ENCODE results near the gene LACTB. TPM values are rescaled to one million over a fixed set of nuclear protein-coding genes. Genes with fewer than 3 reads are reported as not detected.

Gene LACTB
- total and polyA plus RNA-seq, 2 of the 4 experiments (the other 2 are of a cell fraction) = 12.9 to 32.7 TPM

GRCh38 chr15:63156755-63157117, 35.1 kb downstream of the LACTB start:
- CTCF ChIA-PET = interaction anchor here (0.6 kb wide), 1 partner anchor 21 kb away, joined by 3 read pairs; no protein-coding TSS in a partner anchor

More at GRCh38 chr15:63156755-63157117, 35.1 kb downstream of the LACTB start:
- H3K4me2 ChIP-seq (ENCODE audit: low read depth, low read length) = peak overlapping the region; percentile 100
- H3K9me3 ChIP-seq (ENCODE audit: control insufficient read depth, insufficient read depth, low read length) = no peaks in the 10 kb centered on the region
- H4K20me1 ChIP-seq (ENCODE audit: insufficient read depth, low read length) = no peaks in the 10 kb centered on the region
- in situ Hi-C loops (cut with MboI; ENCODE audit: low sequenced_read_pairs) (loop anchor here (25.0 kb wide), 1 partner anchor 256 kb away; no protein-coding TSS in a partner anchor), intact Hi-C loops (cut with micrococcal nuclease) (loop anchor here (2.0 to 5.0 kb wide), 6 partner anchors 36 to 246 kb away; partner anchors contain the start of gene APH1B), dilution Hi-C loops (cut with HindIII; ENCODE audit: low sequenced_read_pairs, unreplicated experiment) (no loop called here)
- H3K79me1 ChIP-seq (ENCODE audit: low read depth in 1 of 2, low read length in 2 of 2) = peaks cover 12 to 39% of the 10 kb centered on the region in 2 experiments
- H4K5ac ChIP-seq (ENCODE audit: low read depth, low read length) = peak overlapping the region; percentile 99
- POLR2A ChIA-PET (ENCODE audit: unreplicated experiment) = interaction anchor here (0.5 to 1.2 kb wide), 6 partner anchors 9 to 119 kb away, joined by 3 to 4 read pairs (median 4); partner anchors contain the start of gene RAB8B
- H2AK9ac ChIP-seq (replicated peaks; ENCODE audit: low read depth, low read length, poor library complexity) = peak overlapping the region; percentile 100
- H3K36me3 ChIP-seq (ENCODE audit: control insufficient read depth, insufficient read depth, low read length) = peaks cover 16% of the 10 kb centered on the region
- TSS peak; percentile 83 for BruUV-seq (replicated peaks)
- H2BK120ac ChIP-seq (ENCODE audit: low read depth, low read length) = peak overlapping the region; percentile 84
- H3K14ac ChIP-seq (replicated peaks; ENCODE audit: low read depth, low read length) = peak overlapping the region; percentile 98
- 0% methylated on average over 7 of the region's 16 CpGs; no CpG with 5 or more reads in 1 of the 2 experiments for WGBS, 2 experiments (ENCODE audit: extremely low coverage in 2 of 2, insufficient read length in 1 of 2)
- no peak; the same call in 1 of the 2 replicates for ATAC-seq (ENCODE audit: low read depth)
- H3K56ac ChIP-seq (ENCODE audit: extremely low read depth, insufficient read depth, low read length) = peak overlapping the region; percentile 98
- peak overlapping the region; percentile 53 to 95 for H4K8ac ChIP-seq (ENCODE audit: low read depth in 2 of 2, low read length in 2 of 2)
- H3K9ac ChIP-seq (ENCODE audit: low read depth, low read length) = peak overlapping the region; percentile 97
- DNase-seq = peak; percentile 47
- peak overlapping the region; percentile 83 for H2AK5ac ChIP-seq (ENCODE audit: low read depth, low read length)
- H3K4me3 ChIP-seq (ENCODE audit: insufficient read depth, low read depth, low read length) = peak overlapping the region; percentile 97
- H4K91ac ChIP-seq (ENCODE audit: insufficient read depth, low read depth, low read length) = peak overlapping the region; percentile 94
- peak overlapping the region; percentile 99 for H3K4ac ChIP-seq (ENCODE audit: low read depth, low read length)
- H2BK5ac ChIP-seq (ENCODE audit: low read depth, low read length, poor library complexity, severe bottlenecking) = peak overlapping the region; percentile 91
- no peak for TF ChIP-seq SMC3 (IDR thresholded peaks at IDR 0.05; ENCODE audit: low read depth, low read length)
- TF ChIP-seq CHD1 (IDR thresholded peaks at IDR 0.05; ENCODE audit: low read depth, low read length) = 0 out of 2 replicates have a peak, but pooled peaks have one; percentile 46
- TF ChIP-seq POLR2A (IDR thresholded peaks at IDR 0.05; ENCODE audit: low read depth, low read length) = no peak
- no peak for TF ChIP-seq FOS (IDR thresholded peaks at IDR 0.05; ENCODE audit: low read depth, low read length)
- no peak for TF ChIP-seq CTCF (conservative IDR thresholded peaks at IDR 0.05; ENCODE audit: low read depth, low read length)
- TF ChIP-seq ELK1 (IDR thresholded peaks at IDR 0.05; ENCODE audit: borderline replicate concordance, low read depth, low read length) = no peak
- TF ChIP-seq NFE2L2 (IDR thresholded peaks at IDR 0.05; ENCODE audit: low read depth, low read length) = no peak
- no peak; the same call in 1 of the 2 replicates for TF ChIP-seq RAD21 (IDR thresholded peaks at IDR 0.05; ENCODE audit: low read length)
- peak; percentile 23; the same call in 1 of the 2 replicates for TF ChIP-seq MAFK (IDR thresholded peaks at IDR 0.05; ENCODE audit: low read depth, low read length)
- no peak for TF ChIP-seq RFX5 (IDR thresholded peaks at IDR 0.05; ENCODE audit: low read depth, low read length)
- TF ChIP-seq BHLHE40 (IDR thresholded peaks at IDR 0.05; ENCODE audit: low read depth, low read length) = no peak
- H2AFZ ChIP-seq (replicated peaks; ENCODE audit: low read length, poor library complexity) = peak overlapping the region; percentile 94
- peak overlapping the region; percentile 95 for H3K27ac ChIP-seq (ENCODE audit: insufficient read depth, low read length)
- H3K4me1 ChIP-seq (ENCODE audit: control insufficient read depth, insufficient read depth, low read length) = peaks cover 4% of the 10 kb centered on the region
- H3K27me3 ChIP-seq (ENCODE audit: control insufficient read depth, insufficient read depth, low read length) = no peaks in the 10 kb centered on the region
- peak overlapping the region; percentile 100 for H3K18ac ChIP-seq (ENCODE audit: low read depth, low read length)
- H3K23ac ChIP-seq (ENCODE audit: low read depth, low read length) = peak overlapping the region; percentile 100
- H2BK15ac ChIP-seq (ENCODE audit: low read depth, low read length) = peak overlapping the region; percentile 71; the same call in 2 of the 3 replicates
- peak overlapping the region; percentile 46 for H2BK20ac ChIP-seq (ENCODE audit: low read depth, low read length)
- H3K9me1 ChIP-seq (ENCODE audit: insufficient read depth, low read length) = 0 out of 2 replicates have a peak, but pooled peaks cover 3% of the 10 kb centered on the region

Measured in IMR-90 (cell line).